GM12878 (cell line): ENCODE data around the gene DPH1. TPM values are rescaled to one million over a fixed set of nuclear protein-coding genes. Genes with fewer than 3 reads are reported as not detected.

ENCODE experiments used
- CBX5 ChIP-seq: sonication (generic); IDR thresholded peaks from 2 replicates; pipeline ENCODE4 v1.6.1; 2016; ENCODE audit warnings: low read depth, moderate library complexity, mild to moderate bottlenecking, inconsistent platforms
- JUND ChIP-seq: IDR thresholded peaks from 2 replicates; pipeline ENCODE4 v1.6.1; 2012; ENCODE audit warnings: low read depth, mild to moderate bottlenecking, low read length, improper control_type of control experiment, moderate library complexity
- LARP7 ChIP-seq: fragments of 450-650 bp; IDR thresholded peaks from 2 replicates; pipeline ENCODE4 v1.6.1; 2017; ENCODE audit warnings: mild to moderate bottlenecking
- NRF1 ChIP-seq: conservative IDR thresholded peaks from 2 replicates; pipeline ENCODE4 v1.6.1; 2011; ENCODE audit warnings: mild to moderate bottlenecking, low read depth, low read length, improper control_type of control experiment
- PAX8 ChIP-seq: fragments of 450-650 bp; IDR thresholded peaks from 2 replicates; pipeline ENCODE4 v1.6.1; 2017; ENCODE audit warnings: mild to moderate bottlenecking, moderate library complexity
- RBBP5 ChIP-seq: fragments of 200-600 bp; sonication (generic); conservative IDR thresholded peaks from 2 replicates; pipeline ENCODE4 v1.6.1; 2016
- RFX5 ChIP-seq: IDR thresholded peaks from 2 replicates; pipeline ENCODE4 v1.6.1; 2011; ENCODE audit warnings: low read depth, low read length, improper control_type of control experiment
- SMC3 ChIP-seq: IDR thresholded peaks from 2 replicates; pipeline ENCODE4 v1.6.1; 2011; ENCODE audit warnings: low read length, improper control_type of control experiment, borderline replicate concordance
- TCF12 ChIP-seq: IDR thresholded peaks from 2 replicates; pipeline ENCODE4 v1.6.1; 2011; ENCODE audit warnings: low read depth, mild to moderate bottlenecking, low read length
- polyA plus RNA-seq, 11 experiments: library from polyadenylated mRNA; depleted of rRNA in 4 of 11; unstranded in 6 of 11; stranded (reverse) in 5 of 11; fragments of >200 nt; fragmentation: Nextera tagmentation in 4 of 11; fragmentation: Illumina TruSeq in 1 of 11; extraction: Ambion mirVana in 4 of 11; extraction: Trizol in 1 of 11; gene quantifications; 1 replicate in 1 of 11; 2 replicates in 10 of 11; pipeline versions ENCODE4 v1.2.1 to v1.2.3, GENCODE V29; 2011 to 2016; ENCODE audit warnings: inconsistent platforms in 2 of 11, missing spikeins in 2 of 11, low read depth in 1 of 11
- total RNA-seq, 4 experiments: library from RNA; depleted of rRNA in 3 of 4; stranded (reverse); fragments of >200 nt in 3 of 4; fragmentation: Illumina TruSeq in 1 of 4; extraction: Trizol in 1 of 4; gene quantifications; 2 replicates each; pipeline versions ENCODE4 v1.2.1 to v1.2.3, GENCODE V29; 2013 to 2021
- TF ChIP-seq, protein P1 (sequence below): IDR thresholded peaks from 2 replicates; pipeline ENCODE4 v1.6.1; 2012; ENCODE audit warnings: improper control_type of control experiment, low read depth, low read length; ENCODE audit not compliant: insufficient replicate concordance
- TF ChIP-seq, protein P2 (sequence below): fragments of 450-650 bp; IDR thresholded peaks from 2 replicates; pipeline ENCODE4 v1.6.1; 2017; ENCODE audit warnings: borderline replicate concordance
- TF ChIP-seq, protein P3 (sequence below): fragments of 450-650 bp; conservative IDR thresholded peaks from 2 replicates; pipeline ENCODE4 v1.6.1; 2017; ENCODE audit warnings: mild to moderate bottlenecking, moderate library complexity
- TF ChIP-seq, protein P4 (sequence below): fragments of 150-350 bp; IDR thresholded peaks from 2 replicates; pipeline ENCODE4 v1.6.1; 2016; ENCODE audit warnings: low read depth, low read length
- TF ChIP-seq, protein P5 (sequence below): fragments of 450-650 bp; IDR thresholded peaks from 2 replicates; pipeline ENCODE4 v1.6.1; 2017; ENCODE audit warnings: mild to moderate bottlenecking, low read depth, inconsistent platforms; ENCODE audit not compliant: poor library complexity, severe bottlenecking

The DPH1 gene
- total and polyA plus RNA-seq, 10 of the 15 experiments (the other 5 are each of a cell fraction or from before 2014, with no cell fraction given), result 0.29 to 33.6 (median 20.2) TPM

DNA sequence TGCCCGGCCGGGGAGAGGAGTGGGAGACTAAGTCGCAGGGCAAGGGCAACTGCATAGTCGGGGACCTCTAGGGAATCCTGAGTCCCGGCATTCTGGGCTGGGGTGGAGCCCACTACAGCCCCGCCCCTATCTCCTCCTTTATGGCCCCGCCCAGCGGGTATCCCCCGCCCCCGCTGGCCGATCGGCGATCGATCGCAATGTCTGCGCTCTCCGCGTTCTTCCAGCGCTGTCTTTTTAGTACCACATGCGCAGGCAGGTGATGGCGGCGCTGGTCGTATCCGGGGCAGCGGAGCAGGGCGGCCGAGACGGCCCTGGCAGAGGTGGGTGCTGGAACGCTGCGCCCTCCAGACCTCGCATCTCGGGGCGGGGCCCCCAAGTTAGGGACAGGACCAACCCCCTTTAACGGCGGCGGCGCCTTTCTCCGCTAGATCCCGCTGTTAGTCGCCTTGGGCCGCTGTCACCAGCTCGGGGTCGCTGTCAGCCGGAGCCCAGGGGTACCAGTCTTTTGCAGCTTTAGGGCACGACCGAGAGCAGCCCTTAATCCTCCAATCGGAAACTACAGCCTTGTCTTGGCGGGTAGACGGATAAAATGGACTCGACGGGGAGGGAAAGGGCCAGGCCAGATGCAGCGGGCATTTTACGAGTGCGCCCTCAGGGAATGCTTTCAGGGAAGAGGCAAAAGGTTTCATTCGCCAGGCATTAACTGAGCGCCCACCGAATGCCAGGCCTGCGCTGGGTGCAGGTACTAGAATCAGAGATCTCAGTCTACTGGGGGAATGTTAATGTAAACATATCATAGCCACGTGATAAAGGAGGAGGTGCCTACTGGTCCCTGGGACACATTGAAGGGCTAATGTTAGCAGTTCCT, at the start of gene DPH1 (continued):
- TF ChIP-seq, protein P1, sequence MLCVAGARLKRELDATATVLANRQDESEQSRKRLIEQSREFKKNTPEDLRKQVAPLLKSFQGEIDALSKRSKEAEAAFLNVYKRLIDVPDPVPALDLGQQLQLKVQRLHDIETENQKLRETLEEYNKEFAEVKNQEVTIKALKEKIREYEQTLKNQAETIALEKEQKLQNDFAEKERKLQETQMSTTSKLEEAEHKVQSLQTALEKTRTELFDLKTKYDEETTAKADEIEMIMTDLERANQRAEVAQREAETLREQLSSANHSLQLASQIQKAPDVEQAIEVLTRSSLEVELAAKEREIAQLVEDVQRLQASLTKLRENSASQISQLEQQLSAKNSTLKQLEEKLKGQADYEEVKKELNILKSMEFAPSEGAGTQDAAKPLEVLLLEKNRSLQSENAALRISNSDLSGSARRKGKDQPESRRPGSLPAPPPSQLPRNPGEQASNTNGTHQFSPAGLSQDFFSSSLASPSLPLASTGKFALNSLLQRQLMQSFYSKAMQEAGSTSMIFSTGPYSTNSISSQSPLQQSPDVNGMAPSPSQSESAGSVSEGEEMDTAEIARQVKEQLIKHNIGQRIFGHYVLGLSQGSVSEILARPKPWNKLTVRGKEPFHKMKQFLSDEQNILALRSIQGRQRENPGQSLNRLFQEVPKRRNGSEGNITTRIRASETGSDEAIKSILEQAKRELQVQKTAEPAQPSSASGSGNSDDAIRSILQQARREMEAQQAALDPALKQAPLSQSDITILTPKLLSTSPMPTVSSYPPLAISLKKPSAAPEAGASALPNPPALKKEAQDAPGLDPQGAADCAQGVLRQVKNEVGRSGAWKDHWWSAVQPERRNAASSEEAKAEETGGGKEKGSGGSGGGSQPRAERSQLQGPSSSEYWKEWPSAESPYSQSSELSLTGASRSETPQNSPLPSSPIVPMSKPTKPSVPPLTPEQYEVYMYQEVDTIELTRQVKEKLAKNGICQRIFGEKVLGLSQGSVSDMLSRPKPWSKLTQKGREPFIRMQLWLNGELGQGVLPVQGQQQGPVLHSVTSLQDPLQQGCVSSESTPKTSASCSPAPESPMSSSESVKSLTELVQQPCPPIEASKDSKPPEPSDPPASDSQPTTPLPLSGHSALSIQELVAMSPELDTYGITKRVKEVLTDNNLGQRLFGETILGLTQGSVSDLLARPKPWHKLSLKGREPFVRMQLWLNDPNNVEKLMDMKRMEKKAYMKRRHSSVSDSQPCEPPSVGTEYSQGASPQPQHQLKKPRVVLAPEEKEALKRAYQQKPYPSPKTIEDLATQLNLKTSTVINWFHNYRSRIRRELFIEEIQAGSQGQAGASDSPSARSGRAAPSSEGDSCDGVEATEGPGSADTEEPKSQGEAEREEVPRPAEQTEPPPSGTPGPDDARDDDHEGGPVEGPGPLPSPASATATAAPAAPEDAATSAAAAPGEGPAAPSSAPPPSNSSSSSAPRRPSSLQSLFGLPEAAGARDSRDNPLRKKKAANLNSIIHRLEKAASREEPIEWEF, result peak; percentile 99
- TF ChIP-seq JUND (no peak), SMC3 (no peak), CBX5 (0 out of 2 replicates have a peak, but pooled peaks have one; percentile 15), TCF12 (peak; percentile 56; the same call in 1 of the 2 replicates), RBBP5 (no peak), RFX5 (no peak; the same call in 1 of the 2 replicates), LARP7 (peak; percentile 68; the same call in 1 of the 2 replicates), PAX8 (no peak), NRF1 (peak; percentile 46; the same call in 1 of the 2 replicates)
- TF ChIP-seq, protein P2, sequence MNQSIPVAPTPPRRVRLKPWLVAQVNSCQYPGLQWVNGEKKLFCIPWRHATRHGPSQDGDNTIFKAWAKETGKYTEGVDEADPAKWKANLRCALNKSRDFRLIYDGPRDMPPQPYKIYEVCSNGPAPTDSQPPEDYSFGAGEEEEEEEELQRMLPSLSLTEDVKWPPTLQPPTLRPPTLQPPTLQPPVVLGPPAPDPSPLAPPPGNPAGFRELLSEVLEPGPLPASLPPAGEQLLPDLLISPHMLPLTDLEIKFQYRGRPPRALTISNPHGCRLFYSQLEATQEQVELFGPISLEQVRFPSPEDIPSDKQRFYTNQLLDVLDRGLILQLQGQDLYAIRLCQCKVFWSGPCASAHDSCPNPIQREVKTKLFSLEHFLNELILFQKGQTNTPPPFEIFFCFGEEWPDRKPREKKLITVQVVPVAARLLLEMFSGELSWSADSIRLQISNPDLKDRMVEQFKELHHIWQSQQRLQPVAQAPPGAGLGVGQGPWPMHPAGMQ, result no peak
- TF ChIP-seq, protein P3, sequence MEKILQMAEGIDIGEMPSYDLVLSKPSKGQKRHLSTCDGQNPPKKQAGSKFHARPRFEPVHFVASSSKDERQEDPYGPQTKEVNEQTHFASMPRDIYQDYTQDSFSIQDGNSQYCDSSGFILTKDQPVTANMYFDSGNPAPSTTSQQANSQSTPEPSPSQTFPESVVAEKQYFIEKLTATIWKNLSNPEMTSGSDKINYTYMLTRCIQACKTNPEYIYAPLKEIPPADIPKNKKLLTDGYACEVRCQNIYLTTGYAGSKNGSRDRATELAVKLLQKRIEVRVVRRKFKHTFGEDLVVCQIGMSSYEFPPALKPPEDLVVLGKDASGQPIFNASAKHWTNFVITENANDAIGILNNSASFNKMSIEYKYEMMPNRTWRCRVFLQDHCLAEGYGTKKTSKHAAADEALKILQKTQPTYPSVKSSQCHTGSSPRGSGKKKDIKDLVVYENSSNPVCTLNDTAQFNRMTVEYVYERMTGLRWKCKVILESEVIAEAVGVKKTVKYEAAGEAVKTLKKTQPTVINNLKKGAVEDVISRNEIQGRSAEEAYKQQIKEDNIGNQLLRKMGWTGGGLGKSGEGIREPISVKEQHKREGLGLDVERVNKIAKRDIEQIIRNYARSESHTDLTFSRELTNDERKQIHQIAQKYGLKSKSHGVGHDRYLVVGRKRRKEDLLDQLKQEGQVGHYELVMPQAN, result peak; percentile 98
- TF ChIP-seq, protein P4, sequence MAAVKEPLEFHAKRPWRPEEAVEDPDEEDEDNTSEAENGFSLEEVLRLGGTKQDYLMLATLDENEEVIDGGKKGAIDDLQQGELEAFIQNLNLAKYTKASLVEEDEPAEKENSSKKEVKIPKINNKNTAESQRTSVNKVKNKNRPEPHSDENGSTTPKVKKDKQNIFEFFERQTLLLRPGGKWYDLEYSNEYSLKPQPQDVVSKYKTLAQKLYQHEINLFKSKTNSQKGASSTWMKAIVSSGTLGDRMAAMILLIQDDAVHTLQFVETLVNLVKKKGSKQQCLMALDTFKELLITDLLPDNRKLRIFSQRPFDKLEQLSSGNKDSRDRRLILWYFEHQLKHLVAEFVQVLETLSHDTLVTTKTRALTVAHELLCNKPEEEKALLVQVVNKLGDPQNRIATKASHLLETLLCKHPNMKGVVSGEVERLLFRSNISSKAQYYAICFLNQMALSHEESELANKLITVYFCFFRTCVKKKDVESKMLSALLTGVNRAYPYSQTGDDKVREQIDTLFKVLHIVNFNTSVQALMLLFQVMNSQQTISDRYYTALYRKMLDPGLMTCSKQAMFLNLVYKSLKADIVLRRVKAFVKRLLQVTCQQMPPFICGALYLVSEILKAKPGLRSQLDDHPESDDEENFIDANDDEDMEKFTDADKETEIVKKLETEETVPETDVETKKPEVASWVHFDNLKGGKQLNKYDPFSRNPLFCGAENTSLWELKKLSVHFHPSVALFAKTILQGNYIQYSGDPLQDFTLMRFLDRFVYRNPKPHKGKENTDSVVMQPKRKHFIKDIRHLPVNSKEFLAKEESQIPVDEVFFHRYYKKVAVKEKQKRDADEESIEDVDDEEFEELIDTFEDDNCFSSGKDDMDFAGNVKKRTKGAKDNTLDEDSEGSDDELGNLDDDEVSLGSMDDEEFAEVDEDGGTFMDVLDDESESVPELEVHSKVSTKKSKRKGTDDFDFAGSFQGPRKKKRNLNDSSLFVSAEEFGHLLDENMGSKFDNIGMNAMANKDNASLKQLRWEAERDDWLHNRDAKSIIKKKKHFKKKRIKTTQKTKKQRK, result peak; percentile 49; the same call in 1 of the 2 replicates
- TF ChIP-seq, protein P5, sequence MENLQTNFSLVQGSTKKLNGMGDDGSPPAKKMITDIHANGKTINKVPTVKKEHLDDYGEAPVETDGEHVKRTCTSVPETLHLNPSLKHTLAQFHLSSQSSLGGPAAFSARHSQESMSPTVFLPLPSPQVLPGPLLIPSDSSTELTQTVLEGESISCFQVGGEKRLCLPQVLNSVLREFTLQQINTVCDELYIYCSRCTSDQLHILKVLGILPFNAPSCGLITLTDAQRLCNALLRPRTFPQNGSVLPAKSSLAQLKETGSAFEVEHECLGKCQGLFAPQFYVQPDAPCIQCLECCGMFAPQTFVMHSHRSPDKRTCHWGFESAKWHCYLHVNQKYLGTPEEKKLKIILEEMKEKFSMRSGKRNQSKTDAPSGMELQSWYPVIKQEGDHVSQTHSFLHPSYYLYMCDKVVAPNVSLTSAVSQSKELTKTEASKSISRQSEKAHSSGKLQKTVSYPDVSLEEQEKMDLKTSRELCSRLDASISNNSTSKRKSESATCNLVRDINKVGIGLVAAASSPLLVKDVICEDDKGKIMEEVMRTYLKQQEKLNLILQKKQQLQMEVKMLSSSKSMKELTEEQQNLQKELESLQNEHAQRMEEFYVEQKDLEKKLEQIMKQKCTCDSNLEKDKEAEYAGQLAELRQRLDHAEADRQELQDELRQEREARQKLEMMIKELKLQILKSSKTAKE, result no peak
